Measurements from ENCODE around the gene TMEM14A.

TMEM14A gene

GRCh38 chr6:52670502-52671409 is at the start of gene TMEM14A:
Gene TMEM14A (plus strand): TSS chr6:52671113. CDS start chr6:52677103, 5,990 bp downstream.
- DNase-seq (ENCODE audit: low read depth in 1 of 2, low spot score in 1 of 2): peak; percentile 83 to 87

- no peak for DNase-seq (ENCODE audit: low read depth in 1 of 2, low spot score in 1 of 2)
Observed at GRCh38 chr6:52621631-52622030, 49.3 kb upstream of the TMEM14A start.

- no peak for DNase-seq (ENCODE audit: low read depth in 1 of 2, low spot score in 1 of 2)
Observed at GRCh38 chr6:52622810-52623209, 48.1 kb upstream of the TMEM14A start.

- no peak for DNase-seq (ENCODE audit: low read depth in 1 of 2, low spot score in 1 of 2)
Observed at GRCh38 chr6:52632011-52632410, 38.9 kb upstream of the TMEM14A start.

GRCh38 chr6:52634211-52634610 is 36.7 kb upstream of the TMEM14A start:
- DNase-seq (ENCODE audit: low read depth in 1 of 2, low spot score in 1 of 2): no peak

- no peak for DNase-seq (ENCODE audit: low read depth in 1 of 2, low spot score in 1 of 2)
Observed at GRCh38 chr6:52635049-52635577, 35.8 kb upstream of the TMEM14A start.

GRCh38 chr6:52636830-52637229 is 34.1 kb upstream of the TMEM14A start:
- no peak for DNase-seq (ENCODE audit: low read depth in 1 of 2, low spot score in 1 of 2)

DNA sequence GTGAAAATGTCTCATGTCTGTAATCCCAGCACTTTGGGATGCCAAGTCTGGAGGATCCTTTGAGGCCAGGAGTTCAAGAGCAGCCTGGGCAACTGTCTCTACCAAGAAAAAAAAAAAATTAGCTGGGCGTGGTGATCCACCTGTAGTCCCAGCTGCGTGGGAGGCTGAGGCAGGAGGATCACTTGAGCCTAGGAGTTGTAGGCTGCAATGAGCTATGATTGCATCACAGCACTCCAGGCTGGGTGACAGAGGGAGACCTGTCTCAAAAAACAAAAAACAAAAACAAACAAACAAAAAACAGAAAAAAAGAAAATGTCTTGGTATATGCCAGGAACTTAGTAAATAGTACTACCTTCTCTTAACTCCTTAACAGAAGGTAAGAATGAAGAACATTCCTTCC is 31.4 kb upstream of the TMEM14A start:
- no peak for DNase-seq (ENCODE audit: low read depth in 1 of 2, low spot score in 1 of 2)

DNA sequence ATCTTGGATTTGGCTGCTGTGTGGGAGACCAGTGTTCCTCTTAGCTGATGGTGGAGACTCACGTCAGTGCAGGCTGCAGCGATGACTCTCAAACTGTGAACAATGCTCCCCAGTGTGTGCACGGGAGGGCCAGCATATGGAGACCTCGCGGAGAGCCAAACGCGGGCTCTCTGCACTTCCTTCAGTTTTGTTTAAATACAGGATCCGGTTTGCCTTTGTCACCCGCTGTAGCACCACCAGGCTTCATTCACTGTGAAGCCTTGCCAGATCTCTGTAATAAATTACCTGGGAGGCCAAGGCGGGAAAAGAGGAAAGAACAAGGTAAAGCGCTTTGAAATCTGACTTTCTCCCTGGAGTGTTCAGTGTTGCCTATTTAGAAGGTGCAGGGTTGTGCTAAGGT is 30.7 kb upstream of the TMEM14A start:
- DNase-seq (ENCODE audit: low read depth in 1 of 2, low spot score in 1 of 2): no peak

DNA sequence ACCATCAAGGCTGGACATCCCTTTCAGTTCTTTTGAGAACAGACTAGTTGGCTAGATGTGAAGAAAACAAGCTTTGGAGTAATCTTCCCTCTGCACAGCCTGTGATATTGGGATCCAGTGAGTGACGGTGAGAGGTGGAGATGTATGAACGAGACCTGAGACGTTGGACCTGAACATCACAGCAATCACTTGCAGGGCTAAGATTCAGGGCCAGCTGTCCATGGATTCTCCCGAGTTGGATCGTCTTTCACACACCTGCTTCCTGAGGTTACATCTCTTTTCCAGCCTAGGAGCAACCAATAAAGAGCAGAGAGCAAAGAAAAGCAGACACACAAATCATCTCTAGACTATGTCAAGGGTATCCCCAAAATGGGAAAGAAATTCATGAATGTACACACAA is 30.0 kb upstream of the TMEM14A start:
- no peak for DNase-seq (ENCODE audit: low read depth in 1 of 2, low spot score in 1 of 2)

DNA sequence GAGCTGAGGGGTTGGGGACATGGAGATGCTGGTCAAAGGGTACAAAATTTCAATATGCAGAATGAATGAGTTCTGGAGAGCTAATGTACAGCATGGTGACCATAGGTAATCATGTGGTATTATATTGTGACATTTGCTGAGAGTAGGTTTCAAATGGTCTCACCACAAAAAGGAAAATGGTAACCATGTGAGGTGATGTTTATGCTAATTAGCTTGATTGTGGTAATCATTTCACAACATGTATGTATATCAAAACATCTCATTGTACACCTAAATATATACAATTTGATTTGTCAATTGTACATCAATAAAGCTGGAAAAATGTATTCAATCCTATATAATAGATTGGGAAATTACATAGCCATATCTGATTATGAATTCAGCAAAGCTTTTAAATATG is 29.5 kb upstream of the TMEM14A start:
- DNase-seq (ENCODE audit: low read depth in 1 of 2, low spot score in 1 of 2): no peak

- no peak for DNase-seq (ENCODE audit: low read depth in 1 of 2, low spot score in 1 of 2)
Observed at GRCh38 chr6:52641826-52642225, 29.1 kb upstream of the TMEM14A start.

DNA sequence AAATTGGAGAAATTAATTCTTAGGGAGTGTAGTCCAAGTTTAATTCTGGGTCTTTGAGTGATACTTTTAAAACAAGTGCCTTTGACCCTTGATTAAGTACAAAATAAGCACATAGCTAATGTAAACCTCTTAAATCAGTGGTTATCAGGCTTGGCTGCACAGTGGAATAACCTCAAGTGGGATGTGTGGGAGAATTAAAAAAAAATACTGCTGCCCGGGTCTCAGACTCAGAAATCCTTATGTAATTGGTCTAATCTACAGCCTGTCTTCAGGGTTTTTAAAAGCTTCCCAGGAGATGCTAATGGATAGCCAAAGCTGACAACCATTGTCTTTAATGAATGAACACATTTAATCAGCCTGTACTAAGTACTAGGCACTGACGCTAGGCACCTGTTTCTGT is 28.5 kb upstream of the TMEM14A start:
- no peak for DNase-seq (ENCODE audit: low read depth in 1 of 2, low spot score in 1 of 2)

- DNase-seq (ENCODE audit: low read depth in 1 of 2, low spot score in 1 of 2): no peak
Observed at GRCh38 chr6:52643158-52643557, 27.8 kb upstream of the TMEM14A start.

- no peak for DNase-seq (ENCODE audit: low read depth in 1 of 2, low spot score in 1 of 2)
Observed at GRCh38 chr6:52644253-52644652, 26.7 kb upstream of the TMEM14A start.

DNA sequence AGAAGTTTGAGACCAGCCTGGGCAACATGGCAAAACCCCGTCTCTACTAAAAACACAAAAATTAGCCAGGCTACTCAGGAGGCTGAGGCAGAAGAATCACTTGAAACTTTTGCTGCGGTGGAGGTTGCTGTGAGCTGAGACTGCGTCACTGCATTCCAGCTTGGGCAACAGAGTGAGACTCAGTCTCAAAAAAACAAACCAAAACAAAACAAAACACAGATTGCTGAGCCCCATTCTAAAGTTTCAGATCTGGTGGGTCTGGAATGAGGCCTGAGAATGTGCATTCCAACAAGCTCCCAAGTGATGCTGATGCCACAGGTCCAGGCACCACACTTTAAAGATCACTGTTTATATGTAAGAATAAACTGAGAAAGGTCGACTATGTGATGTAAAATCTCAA is 24.9 kb upstream of the TMEM14A start:
- DNase-seq (ENCODE audit: low read depth in 1 of 2, low spot score in 1 of 2): no peak

DNA sequence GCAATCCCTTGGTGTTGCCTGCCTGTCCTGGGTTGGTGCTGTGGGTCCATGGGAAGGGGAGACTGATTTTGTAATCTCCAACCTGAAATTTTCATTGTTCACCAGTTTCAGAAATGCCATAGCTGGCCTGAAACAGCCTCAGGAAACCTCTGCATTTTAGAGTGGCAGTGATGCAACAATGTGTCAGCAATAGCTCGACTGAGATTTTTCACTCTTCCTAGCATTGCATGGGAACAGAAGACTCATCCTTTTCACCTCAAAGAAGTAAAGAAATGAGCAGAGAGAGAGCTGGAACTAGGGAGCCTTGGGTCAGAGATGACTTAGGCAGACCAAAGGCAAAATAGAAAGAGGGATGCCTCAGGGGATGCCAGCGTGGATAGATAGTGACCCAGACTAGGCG is 23.7 kb upstream of the TMEM14A start:
- no peak for DNase-seq (ENCODE audit: low read depth in 1 of 2, low spot score in 1 of 2)

- DNase-seq (ENCODE audit: low read depth in 1 of 2, low spot score in 1 of 2): no peak
Observed at GRCh38 chr6:52649536-52650160, 21.3 kb upstream of the TMEM14A start.

DNA sequence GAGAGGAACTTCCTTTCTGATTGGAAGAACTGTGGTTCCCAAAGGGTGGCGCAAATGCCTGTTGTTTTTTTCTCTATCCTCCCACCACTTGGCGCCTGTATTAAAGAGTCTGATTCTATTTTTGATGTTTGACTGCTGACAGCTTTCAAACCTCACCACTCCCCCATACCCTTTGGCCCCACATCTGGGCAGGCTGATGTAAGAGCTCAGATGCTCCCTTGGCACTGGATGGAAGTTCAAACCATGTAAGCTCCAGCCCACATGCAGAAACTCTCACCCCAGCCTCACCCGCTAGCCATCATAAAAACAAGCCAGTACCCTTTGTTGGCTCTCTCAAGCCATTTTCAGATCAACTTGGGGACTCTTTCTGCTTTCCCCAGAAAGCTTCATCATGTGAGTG is 20.0 kb upstream of the TMEM14A start:
- no peak for DNase-seq (ENCODE audit: low read depth in 1 of 2, low spot score in 1 of 2)

DNA sequence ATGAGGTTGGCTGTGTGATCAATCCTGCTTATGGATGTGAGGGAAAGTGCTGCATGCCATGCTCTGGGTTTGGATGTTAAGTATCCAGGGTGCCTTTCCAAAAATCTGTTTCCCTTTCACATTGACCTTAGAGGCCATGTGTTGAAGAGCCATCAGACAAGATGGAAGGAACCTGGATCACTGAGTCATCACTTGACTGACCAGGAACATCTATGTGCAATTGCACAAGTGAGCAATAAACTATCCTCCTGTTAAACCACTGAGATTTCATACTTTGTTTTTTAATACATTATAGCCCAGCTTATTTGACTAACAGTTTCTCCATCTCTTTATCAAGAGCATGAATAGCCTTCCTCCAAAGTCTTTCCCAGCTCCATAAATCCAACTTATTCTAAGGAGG is 17.8 kb upstream of the TMEM14A start:
- DNase-seq (ENCODE audit: low read depth in 1 of 2, low spot score in 1 of 2): no peak

DNA sequence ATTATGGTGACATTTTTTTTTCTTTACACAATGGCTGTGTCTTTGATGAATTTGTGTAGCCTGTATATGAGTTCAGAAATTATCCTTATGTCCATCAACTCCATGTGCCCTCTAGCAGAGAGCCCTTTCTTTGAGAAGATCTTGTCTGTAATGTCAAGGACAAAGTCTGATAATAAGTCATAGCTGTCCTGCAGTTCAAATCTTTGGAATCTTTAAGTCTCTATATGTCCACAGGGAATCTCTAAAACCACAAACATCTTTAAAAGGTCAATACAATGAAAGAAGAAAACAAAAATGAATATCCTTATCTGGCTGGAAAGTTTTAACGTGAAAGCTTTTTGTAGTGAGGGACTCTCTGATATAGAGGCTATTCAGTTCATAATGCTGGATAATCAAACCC is 16.9 kb upstream of the TMEM14A start:
- DNase-seq (ENCODE audit: low read depth in 1 of 2, low spot score in 1 of 2): no peak

- no peak for DNase-seq (ENCODE audit: low read depth in 1 of 2, low spot score in 1 of 2)
Observed at GRCh38 chr6:52654592-52654991, 16.3 kb upstream of the TMEM14A start.
